ENCODE results near the gene TMEM14B.

TMEM14B gene

DNA sequence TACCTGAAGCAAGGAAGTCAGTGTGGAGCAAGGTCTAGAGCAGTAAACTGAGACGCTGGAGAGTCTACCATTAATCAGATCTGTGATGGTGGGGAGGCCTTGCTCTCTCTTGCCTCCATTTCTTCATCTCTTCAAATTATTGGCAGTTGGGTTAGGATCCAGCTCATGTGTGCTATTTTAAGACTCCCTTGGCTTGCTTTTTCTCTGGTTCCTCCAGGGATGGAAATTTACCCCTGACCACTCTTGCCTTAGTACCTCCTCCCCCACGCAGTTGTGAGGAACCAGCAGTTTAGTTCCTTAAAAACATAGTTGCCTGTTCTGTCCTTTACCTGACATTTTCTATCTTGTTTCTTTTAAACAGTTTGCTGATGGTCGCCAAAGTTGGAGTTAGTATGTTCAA, 17.4 kb upstream of the TMEM14B start:
- TF ChIP-seq, protein P1, sequence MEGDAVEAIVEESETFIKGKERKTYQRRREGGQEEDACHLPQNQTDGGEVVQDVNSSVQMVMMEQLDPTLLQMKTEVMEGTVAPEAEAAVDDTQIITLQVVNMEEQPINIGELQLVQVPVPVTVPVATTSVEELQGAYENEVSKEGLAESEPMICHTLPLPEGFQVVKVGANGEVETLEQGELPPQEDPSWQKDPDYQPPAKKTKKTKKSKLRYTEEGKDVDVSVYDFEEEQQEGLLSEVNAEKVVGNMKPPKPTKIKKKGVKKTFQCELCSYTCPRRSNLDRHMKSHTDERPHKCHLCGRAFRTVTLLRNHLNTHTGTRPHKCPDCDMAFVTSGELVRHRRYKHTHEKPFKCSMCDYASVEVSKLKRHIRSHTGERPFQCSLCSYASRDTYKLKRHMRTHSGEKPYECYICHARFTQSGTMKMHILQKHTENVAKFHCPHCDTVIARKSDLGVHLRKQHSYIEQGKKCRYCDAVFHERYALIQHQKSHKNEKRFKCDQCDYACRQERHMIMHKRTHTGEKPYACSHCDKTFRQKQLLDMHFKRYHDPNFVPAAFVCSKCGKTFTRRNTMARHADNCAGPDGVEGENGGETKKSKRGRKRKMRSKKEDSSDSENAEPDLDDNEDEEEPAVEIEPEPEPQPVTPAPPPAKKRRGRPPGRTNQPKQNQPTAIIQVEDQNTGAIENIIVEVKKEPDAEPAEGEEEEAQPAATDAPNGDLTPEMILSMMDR (conservative IDR thresholded peaks at IDR 0.05; ENCODE audit: low read depth, low read length), result no peak
- Histone ChIP-seq H3K9ac (no peak overlapping the region), H2AFZ (ENCODE audit: low read depth) (no peak overlapping the region), H3K4me3 (IDR thresholded peaks at IDR 0.05; ENCODE audit: insufficient read depth, low read depth, low read length) (no peak overlapping the region), H4K20me1 (ENCODE audit: insufficient read depth) (no peaks in the 10 kb centered on the region), H3K27me3 (ENCODE audit: insufficient read depth, low read depth) (no peaks in the 10 kb centered on the region), H3K36me3 (ENCODE audit: insufficient read depth) (no peaks in the 10 kb centered on the region; the same call in 1 of the 2 replicates), H3K4me2 (no peak overlapping the region), H3K4me1 (ENCODE audit: low read depth, poor library complexity, severe bottlenecking) (no peaks in the 10 kb centered on the region), H3K27ac (no peak overlapping the region), H3K79me2 (ENCODE audit: insufficient read depth, low read depth) (no peaks in the 10 kb centered on the region)

DNA sequence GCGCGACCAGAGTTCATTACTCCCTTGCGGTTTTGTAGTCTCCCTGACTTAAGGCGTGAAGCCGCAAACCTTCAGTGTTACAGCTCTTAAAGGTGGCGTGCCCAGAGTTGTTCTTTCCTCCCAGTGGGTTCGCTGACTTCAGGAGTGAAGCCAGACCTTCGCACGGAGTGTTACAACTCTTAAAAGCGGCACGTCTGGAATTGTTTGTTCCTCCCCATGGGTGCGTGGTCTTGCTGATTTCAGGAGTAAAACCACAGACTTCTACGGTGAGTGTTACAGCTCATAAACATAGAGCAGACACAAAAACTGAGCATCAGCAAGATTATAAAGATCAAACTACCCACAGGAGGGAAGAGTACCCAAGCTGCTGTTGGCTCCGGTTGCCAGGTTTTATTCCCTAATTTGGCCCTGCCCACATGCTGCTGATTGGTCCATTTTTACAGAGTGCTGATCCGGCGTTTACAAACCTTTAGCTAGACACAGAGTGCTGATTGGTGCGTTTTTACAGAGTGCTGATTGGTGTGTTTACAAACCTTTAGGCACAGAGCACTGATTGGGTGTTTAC, 14.4 kb upstream of the TMEM14B start:
- Histone ChIP-seq H3K4me2 (no peak overlapping the region), H3K4me1 (ENCODE audit: low read depth, poor library complexity, severe bottlenecking) (no peaks in the 10 kb centered on the region), H3K9ac (no peak overlapping the region), H3K36me3 (ENCODE audit: insufficient read depth) (no peaks in the 10 kb centered on the region; the same call in 1 of the 2 replicates), H2AFZ (ENCODE audit: low read depth) (no peak overlapping the region), H3K79me2 (ENCODE audit: insufficient read depth, low read depth) (no peaks in the 10 kb centered on the region), H3K4me3 (IDR thresholded peaks at IDR 0.05; ENCODE audit: insufficient read depth, low read depth, low read length) (no peak overlapping the region), H3K27me3 (ENCODE audit: insufficient read depth, low read depth) (no peaks in the 10 kb centered on the region), H3K27ac (no peak overlapping the region), H4K20me1 (ENCODE audit: insufficient read depth) (no peaks in the 10 kb centered on the region; the same call in 1 of the 2 replicates)
- TF ChIP-seq, protein P1 (conservative IDR thresholded peaks at IDR 0.05; ENCODE audit: low read depth, low read length), result no peak

DNA sequence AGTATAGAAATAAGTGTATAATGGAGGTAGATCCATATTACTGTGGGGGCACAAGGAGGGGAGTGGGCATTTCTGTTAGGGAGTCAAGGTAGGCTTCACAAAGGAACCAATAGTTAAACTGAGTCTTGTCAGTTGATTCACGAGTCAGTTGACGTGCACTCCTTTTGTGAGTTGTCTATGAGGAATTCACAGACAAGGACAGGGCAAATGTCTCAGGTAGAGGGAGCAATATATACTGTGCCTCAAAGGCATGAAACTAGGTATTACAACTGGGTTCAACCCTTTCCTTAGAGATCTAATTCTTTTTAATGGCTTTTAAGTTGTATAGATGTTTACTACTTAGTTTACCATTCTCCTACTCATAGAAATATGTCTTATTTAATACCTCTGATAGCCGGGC, 13.7 kb upstream of the TMEM14B start:
- Histone ChIP-seq H3K27ac (no peak overlapping the region), H2AFZ (ENCODE audit: low read depth) (no peak overlapping the region)

DNA sequence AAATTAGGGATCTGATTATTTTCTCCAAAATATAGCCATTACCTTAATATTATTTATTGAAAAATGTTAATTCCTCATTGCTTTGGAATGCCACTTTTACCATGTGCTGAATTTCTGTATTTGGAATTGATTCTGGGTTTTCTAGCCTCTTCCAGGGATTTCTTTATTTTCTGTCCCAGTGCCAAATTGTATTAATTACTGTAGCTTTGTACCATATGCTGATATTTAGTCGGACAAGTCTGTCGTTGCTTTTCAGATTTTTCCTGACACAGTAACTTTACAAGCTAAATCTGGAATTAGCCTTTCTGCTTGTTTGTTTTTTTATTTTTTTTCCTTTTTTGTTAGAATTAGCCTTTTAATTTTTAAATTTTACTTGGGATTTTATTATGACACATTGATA, 10.9 kb upstream of the TMEM14B start:
- H3K9ac ChIP-seq, result no peak overlapping the region
- H3K27me3 ChIP-seq (ENCODE audit: insufficient read depth, low read depth), result no peaks in the 10 kb centered on the region
- TF ChIP-seq, protein P1 (conservative IDR thresholded peaks at IDR 0.05; ENCODE audit: low read depth, low read length), result no peak
- H3K36me3 ChIP-seq (ENCODE audit: insufficient read depth), result no peaks in the 10 kb centered on the region; the same call in 1 of the 2 replicates
- no peak overlapping the region for H2AFZ ChIP-seq (ENCODE audit: low read depth)
- no peaks in the 10 kb centered on the region for H3K4me1 ChIP-seq (ENCODE audit: low read depth, poor library complexity, severe bottlenecking)
- no peak overlapping the region for H3K4me3 ChIP-seq (IDR thresholded peaks at IDR 0.05; ENCODE audit: insufficient read depth, low read depth, low read length)
- H3K4me2 ChIP-seq, result no peak overlapping the region
- H3K79me2 ChIP-seq (ENCODE audit: insufficient read depth, low read depth), result no peaks in the 10 kb centered on the region
- H4K20me1 ChIP-seq (ENCODE audit: insufficient read depth), result no peaks in the 10 kb centered on the region; the same call in 1 of the 2 replicates
- H3K27ac ChIP-seq, result no peak overlapping the region

More for the DNA sequence above, 13.7 kb upstream of the TMEM14B start:
- Histone ChIP-seq H3K27me3 (ENCODE audit: insufficient read depth, low read depth) (no peaks in the 10 kb centered on the region), H3K4me2 (no peak overlapping the region), H3K9ac (no peak overlapping the region), H3K4me1 (ENCODE audit: low read depth, poor library complexity, severe bottlenecking) (no peaks in the 10 kb centered on the region), H3K79me2 (ENCODE audit: insufficient read depth, low read depth) (no peaks in the 10 kb centered on the region), H3K4me3 (IDR thresholded peaks at IDR 0.05; ENCODE audit: insufficient read depth, low read depth, low read length) (no peak overlapping the region), H3K36me3 (ENCODE audit: insufficient read depth) (no peaks in the 10 kb centered on the region; the same call in 1 of the 2 replicates), H4K20me1 (ENCODE audit: insufficient read depth) (no peaks in the 10 kb centered on the region; the same call in 1 of the 2 replicates)
- TF ChIP-seq, protein P1 (conservative IDR thresholded peaks at IDR 0.05; ENCODE audit: low read depth, low read length), result no peak
